Liver (tissue), 3 donors: ENCODE measurements around the gene SELENOH.

ENCODE experiments used
- EGR1 ChIP-seq, 2 donors: IDR thresholded peaks; 2 replicates each; pipeline ENCODE4 v1.6.1; 2016 to 2018; ENCODE audit warnings: antibody characterized with exemption in 2 of 2, low read depth in 2 of 2
- HNF4A ChIP-seq, 2 donors: conservative IDR thresholded peaks; 2 replicates each; pipeline ENCODE4 v1.6.1; 2016; ENCODE audit warnings: antibody characterized with exemption in 2 of 2, mild to moderate bottlenecking in 2 of 2
- JUND ChIP-seq, 2 donors: IDR thresholded peaks; 2 replicates each; pipeline ENCODE4 v1.6.1; 2016; ENCODE audit warnings: antibody characterized with exemption in 2 of 2
- NR2F2 ChIP-seq: IDR thresholded peaks from 2 replicates; pipeline ENCODE4 v1.6.1; 2016; ENCODE audit warnings: antibody characterized with exemption
- SP1 ChIP-seq: IDR thresholded peaks from 2 replicates; pipeline ENCODE4 v1.6.1; 2018; ENCODE audit warnings: antibody characterized with exemption, mild to moderate bottlenecking
- TAF1 ChIP-seq: conservative IDR thresholded peaks from 2 replicates; pipeline ENCODE4 v1.6.1; 2016; ENCODE audit warnings: antibody characterized with exemption, mild to moderate bottlenecking
- TF ChIP-seq, protein P1 (sequence below): fragments of 150-350 bp; IDR thresholded peaks from 2 replicates; pipeline ENCODE4 v1.5.1; 2017; ENCODE audit warnings: improper control_type of control experiment, low read depth, low read length; ENCODE audit not compliant: missing input control
- TF ChIP-seq, protein P2 (sequence below): IDR thresholded peaks from 2 replicates; pipeline ENCODE4 v1.6.1; 2016; ENCODE audit warnings: antibody characterized with exemption
- TF ChIP-seq, protein P3 (sequence below): IDR thresholded peaks from 2 replicates; pipeline ENCODE4 v1.6.1; 2016; ENCODE audit warnings: antibody characterized with exemption
- donor health status: healthy.
- donor health status: healthy.

DNA sequence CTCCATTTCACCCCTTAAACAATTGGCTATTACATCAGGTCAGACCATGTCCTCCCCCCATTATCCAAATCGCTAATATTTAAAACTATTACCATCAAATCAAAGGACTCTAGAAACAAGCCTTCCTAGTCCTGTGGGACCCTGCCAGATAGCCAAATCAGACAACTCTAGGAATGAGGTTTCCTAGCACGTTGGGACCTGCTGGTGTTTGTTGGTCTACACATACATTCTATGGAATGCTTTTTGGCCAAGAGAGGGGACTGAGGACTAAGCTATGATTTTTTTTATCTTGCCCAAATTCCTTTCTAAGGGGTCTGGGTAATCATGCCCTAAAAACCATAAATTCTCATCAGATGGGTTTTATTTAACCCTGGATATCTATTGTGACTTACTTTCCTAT is 14.1 kb upstream of the SELENOH start:
- TF ChIP-seq NR2F2: no peak
- TF ChIP-seq, protein P1, sequence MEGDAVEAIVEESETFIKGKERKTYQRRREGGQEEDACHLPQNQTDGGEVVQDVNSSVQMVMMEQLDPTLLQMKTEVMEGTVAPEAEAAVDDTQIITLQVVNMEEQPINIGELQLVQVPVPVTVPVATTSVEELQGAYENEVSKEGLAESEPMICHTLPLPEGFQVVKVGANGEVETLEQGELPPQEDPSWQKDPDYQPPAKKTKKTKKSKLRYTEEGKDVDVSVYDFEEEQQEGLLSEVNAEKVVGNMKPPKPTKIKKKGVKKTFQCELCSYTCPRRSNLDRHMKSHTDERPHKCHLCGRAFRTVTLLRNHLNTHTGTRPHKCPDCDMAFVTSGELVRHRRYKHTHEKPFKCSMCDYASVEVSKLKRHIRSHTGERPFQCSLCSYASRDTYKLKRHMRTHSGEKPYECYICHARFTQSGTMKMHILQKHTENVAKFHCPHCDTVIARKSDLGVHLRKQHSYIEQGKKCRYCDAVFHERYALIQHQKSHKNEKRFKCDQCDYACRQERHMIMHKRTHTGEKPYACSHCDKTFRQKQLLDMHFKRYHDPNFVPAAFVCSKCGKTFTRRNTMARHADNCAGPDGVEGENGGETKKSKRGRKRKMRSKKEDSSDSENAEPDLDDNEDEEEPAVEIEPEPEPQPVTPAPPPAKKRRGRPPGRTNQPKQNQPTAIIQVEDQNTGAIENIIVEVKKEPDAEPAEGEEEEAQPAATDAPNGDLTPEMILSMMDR: no peak
- TF ChIP-seq HNF4A (conservative IDR thresholded peaks at IDR 0.05): no peak
- TF ChIP-seq, protein P2, sequence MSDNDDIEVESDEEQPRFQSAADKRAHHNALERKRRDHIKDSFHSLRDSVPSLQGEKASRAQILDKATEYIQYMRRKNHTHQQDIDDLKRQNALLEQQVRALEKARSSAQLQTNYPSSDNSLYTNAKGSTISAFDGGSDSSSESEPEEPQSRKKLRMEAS: no peak
- no peak for TF ChIP-seq SP1
- TF ChIP-seq JUND (IDR thresholded peaks at IDR 0.05): no peak
- TF ChIP-seq, protein P3, sequence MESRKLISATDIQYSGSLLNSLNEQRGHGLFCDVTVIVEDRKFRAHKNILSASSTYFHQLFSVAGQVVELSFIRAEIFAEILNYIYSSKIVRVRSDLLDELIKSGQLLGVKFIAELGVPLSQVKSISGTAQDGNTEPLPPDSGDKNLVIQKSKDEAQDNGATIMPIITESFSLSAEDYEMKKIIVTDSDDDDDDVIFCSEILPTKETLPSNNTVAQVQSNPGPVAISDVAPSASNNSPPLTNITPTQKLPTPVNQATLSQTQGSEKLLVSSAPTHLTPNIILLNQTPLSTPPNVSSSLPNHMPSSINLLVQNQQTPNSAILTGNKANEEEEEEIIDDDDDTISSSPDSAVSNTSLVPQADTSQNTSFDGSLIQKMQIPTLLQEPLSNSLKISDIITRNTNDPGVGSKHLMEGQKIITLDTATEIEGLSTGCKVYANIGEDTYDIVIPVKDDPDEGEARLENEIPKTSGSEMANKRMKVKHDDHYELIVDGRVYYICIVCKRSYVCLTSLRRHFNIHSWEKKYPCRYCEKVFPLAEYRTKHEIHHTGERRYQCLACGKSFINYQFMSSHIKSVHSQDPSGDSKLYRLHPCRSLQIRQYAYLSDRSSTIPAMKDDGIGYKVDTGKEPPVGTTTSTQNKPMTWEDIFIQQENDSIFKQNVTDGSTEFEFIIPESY: no peak
- TF ChIP-seq EGR1 (IDR thresholded peaks at IDR 0.05; ENCODE audit: low read depth in 2 of 2): no peak
- no peak for TF ChIP-seq TAF1
